ENCODE results near the gene LEFTY2. TPM values are rescaled to one million over a fixed set of nuclear protein-coding genes. Genes with fewer than 3 reads are reported as not detected.
"Not testable (repeated sequence)": the region's sequence is repeated elsewhere in the genome, so short reads cannot be mapped to it uniquely, and the experiment has no call there.

LEFTY2 gene
- total and polyA plus RNA-seq, 4 donors, result 0.09 to 0.24 TPM; not detected in 2

GRCh38 chr1:225936523-225936922, 4.5 kb downstream of the LEFTY2 start (continued):
- TF ChIP-seq RXRA (IDR thresholded peaks at IDR 0.05) (no peak), GABPA (IDR thresholded peaks at IDR 0.05 in 1 of 2, conservative IDR thresholded peaks at IDR 0.05 in 1 of 2) (no peak), CTCF (IDR thresholded peaks at IDR 0.05; ENCODE audit: low read depth, low read length, missing input control) (no peak), TAF1 (conservative IDR thresholded peaks at IDR 0.05) (no peak)

GRCh38 chr1:225936086-225936485, 4.9 kb downstream of the LEFTY2 start:
- not testable (repeated sequence) for DNase-seq (ENCODE audit: low spot score); H3K36me3 ChIP-seq (ENCODE audit: control insufficient read depth in 4 of 4, insufficient read depth in 3 of 4, low read depth in 1 of 4, low read length in 3 of 4); H3K27ac ChIP-seq (ENCODE audit: low read depth in 1 of 2, low read length in 2 of 2); H3K4me3 ChIP-seq (ENCODE audit: low read depth in 1 of 3, low read length in 3 of 3); H3K9ac ChIP-seq (ENCODE audit: low read depth in 1 of 2, low read length in 2 of 2); H3K27me3 ChIP-seq (ENCODE audit: control insufficient read depth in 4 of 4, insufficient read depth in 4 of 4, low read length in 3 of 4); H3K9me3 ChIP-seq (ENCODE audit: control insufficient read depth in 4 of 4, low read length in 3 of 4); H3K4me1 ChIP-seq (ENCODE audit: control insufficient read depth in 4 of 4, insufficient read depth in 4 of 4, low read length in 3 of 4)
- 91% methylated on average over 8 of the region's 8 CpGs for WGBS

GRCh38 chr1:225934711-225935110, 6.3 kb downstream of the LEFTY2 start:
- TF ChIP-seq, protein P1, sequence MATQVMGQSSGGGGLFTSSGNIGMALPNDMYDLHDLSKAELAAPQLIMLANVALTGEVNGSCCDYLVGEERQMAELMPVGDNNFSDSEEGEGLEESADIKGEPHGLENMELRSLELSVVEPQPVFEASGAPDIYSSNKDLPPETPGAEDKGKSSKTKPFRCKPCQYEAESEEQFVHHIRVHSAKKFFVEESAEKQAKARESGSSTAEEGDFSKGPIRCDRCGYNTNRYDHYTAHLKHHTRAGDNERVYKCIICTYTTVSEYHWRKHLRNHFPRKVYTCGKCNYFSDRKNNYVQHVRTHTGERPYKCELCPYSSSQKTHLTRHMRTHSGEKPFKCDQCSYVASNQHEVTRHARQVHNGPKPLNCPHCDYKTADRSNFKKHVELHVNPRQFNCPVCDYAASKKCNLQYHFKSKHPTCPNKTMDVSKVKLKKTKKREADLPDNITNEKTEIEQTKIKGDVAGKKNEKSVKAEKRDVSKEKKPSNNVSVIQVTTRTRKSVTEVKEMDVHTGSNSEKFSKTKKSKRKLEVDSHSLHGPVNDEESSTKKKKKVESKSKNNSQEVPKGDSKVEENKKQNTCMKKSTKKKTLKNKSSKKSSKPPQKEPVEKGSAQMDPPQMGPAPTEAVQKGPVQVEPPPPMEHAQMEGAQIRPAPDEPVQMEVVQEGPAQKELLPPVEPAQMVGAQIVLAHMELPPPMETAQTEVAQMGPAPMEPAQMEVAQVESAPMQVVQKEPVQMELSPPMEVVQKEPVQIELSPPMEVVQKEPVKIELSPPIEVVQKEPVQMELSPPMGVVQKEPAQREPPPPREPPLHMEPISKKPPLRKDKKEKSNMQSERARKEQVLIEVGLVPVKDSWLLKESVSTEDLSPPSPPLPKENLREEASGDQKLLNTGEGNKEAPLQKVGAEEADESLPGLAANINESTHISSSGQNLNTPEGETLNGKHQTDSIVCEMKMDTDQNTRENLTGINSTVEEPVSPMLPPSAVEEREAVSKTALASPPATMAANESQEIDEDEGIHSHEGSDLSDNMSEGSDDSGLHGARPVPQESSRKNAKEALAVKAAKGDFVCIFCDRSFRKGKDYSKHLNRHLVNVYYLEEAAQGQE (IDR thresholded peaks at IDR 0.05), result no peak
- TF ChIP-seq RXRA (IDR thresholded peaks at IDR 0.05) (no peak), GABPA (IDR thresholded peaks at IDR 0.05 in 1 of 2, conservative IDR thresholded peaks at IDR 0.05 in 1 of 2) (no peak)
- Histone ChIP-seq H3K4me3 (ENCODE audit: low read depth in 1 of 3, low read length in 3 of 3) (no peak overlapping the region), H3K27me3 (ENCODE audit: control insufficient read depth in 4 of 4, insufficient read depth in 4 of 4, low read length in 3 of 4) (no peaks in the 10 kb centered on the region), H3K9me3 (ENCODE audit: control insufficient read depth in 4 of 4, low read length in 3 of 4) (no peaks in the 10 kb centered on the region), H3K36me3 (ENCODE audit: control insufficient read depth in 4 of 4, insufficient read depth in 3 of 4, low read depth in 1 of 4, low read length in 3 of 4) (no peaks in the 10 kb centered on the region), H3K27ac (ENCODE audit: low read depth in 1 of 2, low read length in 2 of 2) (no peak overlapping the region), H3K4me1 (ENCODE audit: control insufficient read depth in 4 of 4, insufficient read depth in 4 of 4, low read length in 3 of 4) (peaks cover 0 to 2% (median 0%) of the 10 kb centered on the region in 4 donors), H3K9ac (ENCODE audit: low read depth in 1 of 2, low read length in 2 of 2) (no peak overlapping the region)
- DNase-seq (ENCODE audit: low spot score), result no peak
- WGBS, result 96% methylated on average over 5 of the region's 5 CpGs

GRCh38 chr1:225933072-225933471, 7.9 kb downstream of the LEFTY2 start:
- no peaks in the 10 kb centered on the region for H3K27me3 ChIP-seq (ENCODE audit: control insufficient read depth in 4 of 4, insufficient read depth in 4 of 4, low read length in 3 of 4)
- H3K4me1 ChIP-seq (ENCODE audit: control insufficient read depth in 4 of 4, insufficient read depth in 4 of 4, low read length in 3 of 4), result peaks cover 0 to 2% (median 0%) of the 10 kb centered on the region in 4 donors
- H3K9me3 ChIP-seq (ENCODE audit: control insufficient read depth in 4 of 4, low read length in 3 of 4), result no peaks in the 10 kb centered on the region
- H3K27ac ChIP-seq (ENCODE audit: low read depth in 1 of 2, low read length in 2 of 2), result no peak overlapping the region
- no peak overlapping the region for H3K9ac ChIP-seq (ENCODE audit: low read depth in 1 of 2, low read length in 2 of 2)
- TF ChIP-seq FOXA2 (IDR thresholded peaks at IDR 0.05) (no peak), RAD21 (IDR thresholded peaks at IDR 0.05) (no peak), EGR1 (IDR thresholded peaks at IDR 0.05; ENCODE audit: low read depth in 2 of 2) (no peak), GABPA (IDR thresholded peaks at IDR 0.05 in 1 of 2, conservative IDR thresholded peaks at IDR 0.05 in 1 of 2) (no peak), HNF4A (conservative IDR thresholded peaks at IDR 0.05) (no peak), YY1 (IDR thresholded peaks at IDR 0.05) (no peak)
- no peak for DNase-seq (ENCODE audit: low spot score)
- WGBS, result 82% methylated on average over 2 of the region's 2 CpGs
- H3K4me3 ChIP-seq (ENCODE audit: low read depth in 1 of 3, low read length in 3 of 3), result no peak overlapping the region
- no peaks in the 10 kb centered on the region for H3K36me3 ChIP-seq (ENCODE audit: control insufficient read depth in 4 of 4, insufficient read depth in 3 of 4, low read depth in 1 of 4, low read length in 3 of 4)
